BJ (cell line): ENCODE data around the gene MMP14. TPM values are rescaled to one million over a fixed set of nuclear protein-coding genes. Genes with fewer than 3 reads are reported as not detected.
"Not testable (repeated sequence)": the region's sequence is repeated elsewhere in the genome, so short reads cannot be mapped to it uniquely, and the experiment has no call there.

ENCODE experiments used
- CTCF ChIA-PET: fragments of 350-600 bp; formaldehyde crosslinking; extraction: SDS; loops from one replicate; lab custom pipeline; 2021; ENCODE audit warnings: antibody characterized with exemption, inconsistent platforms; lab: Yijun Ruan, JAX
- POLR2A ChIA-PET: fragments of 300-600 bp; sonication (Branson Sonifier 250); formaldehyde crosslinking; extraction: SDS; loops from one replicate; lab custom pipeline; 2021; ENCODE audit warnings: antibody characterized with exemption; lab: Charles Lee
- DNase-seq: peaks from one replicate; pipeline ENCODE4 v3.0.0-alpha.2; 2011; ENCODE audit warnings: low read depth
- H3K27me3 ChIP-seq: 2 replicates; pipeline ENCODE4 v1.6.0; 2011; ENCODE audit warnings: low read length; ENCODE audit not compliant: control insufficient read depth, insufficient read depth
- H3K36me3 ChIP-seq: 2 replicates; pipeline ENCODE4 v1.5.1; 2011; ENCODE audit warnings: low read length; ENCODE audit not compliant: control insufficient read depth, insufficient read depth
- H3K4me3 ChIP-seq: 2 replicates; pipeline ENCODE4 v1.5.1; 2011; ENCODE audit warnings: low read depth, mild to moderate bottlenecking, control low read depth, low read length
- polyA plus RNA-seq: library from polyadenylated mRNA; depleted of rRNA; stranded (reverse); fragments of >200 nt; gene quantifications from 2 replicates; pipeline ENCODE4 v1.2.3, GENCODE V29; 2011
- TF ChIP-seq, protein P1 (sequence below): IDR thresholded peaks from 2 replicates; pipeline ENCODE4 v1.5.1; 2011; ENCODE audit warnings: low read depth, mild to moderate bottlenecking, control low read depth, inconsistent platforms, low read length, moderate library complexity; ENCODE audit not compliant: insufficient read depth

Gene MMP14
- polyA plus RNA-seq, 1 experiment: 592 TPM

DNA sequence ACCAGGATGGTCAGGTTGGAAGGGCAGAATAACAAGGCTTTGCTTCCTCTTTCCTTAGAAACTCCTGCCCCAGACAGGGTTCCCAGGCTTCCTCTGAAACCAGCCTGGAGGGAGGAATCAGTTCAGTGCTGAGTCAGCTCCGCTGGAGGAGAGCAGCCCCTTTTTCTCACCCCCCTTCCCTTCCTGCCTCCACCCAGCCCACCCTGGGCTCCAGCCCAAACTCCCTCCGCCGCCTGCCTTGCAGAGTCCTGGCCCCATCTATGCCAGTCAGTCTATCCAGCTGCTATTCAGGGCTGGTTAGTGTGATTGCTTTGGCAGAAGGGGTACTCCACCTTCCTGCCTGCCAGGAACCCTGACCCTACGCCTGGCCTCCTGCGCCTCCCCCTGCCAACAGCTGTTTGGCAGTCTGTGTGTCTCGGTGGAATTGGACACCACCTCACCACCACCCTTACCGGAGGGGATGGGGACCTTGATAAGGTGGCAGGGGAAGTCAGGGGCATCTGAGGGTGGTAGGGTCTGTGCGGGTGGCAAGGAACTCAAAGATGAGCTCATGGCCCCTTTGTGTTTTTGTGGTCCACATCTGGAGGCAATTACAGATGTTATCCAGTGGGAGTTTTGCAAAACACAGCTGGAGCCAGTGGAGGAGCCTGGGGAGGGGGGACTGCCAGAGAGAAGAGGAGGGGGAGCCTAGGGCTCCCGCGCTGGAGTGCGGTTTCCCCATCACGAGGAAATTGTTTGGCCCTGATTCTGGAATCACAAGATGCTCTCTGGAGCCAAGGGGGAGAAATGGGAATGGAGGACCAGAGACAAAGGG lies 12.2 kb downstream of the MMP14 start:
- no peaks in the 10 kb centered on the region for H3K27me3 ChIP-seq
- ChIA-PET CTCF (interaction anchor here (0.7 to 10.6 kb wide), 8 partner anchors 12 to 459 kb away, joined by 3 to 246 read pairs (median 5); partner anchors contain the start of gene MMP14), POLR2A (interaction anchor here (1.6 kb wide), 1 partner anchor 11 kb away, joined by 8 read pairs; no protein-coding TSS in a partner anchor)
- TF ChIP-seq, protein P1, sequence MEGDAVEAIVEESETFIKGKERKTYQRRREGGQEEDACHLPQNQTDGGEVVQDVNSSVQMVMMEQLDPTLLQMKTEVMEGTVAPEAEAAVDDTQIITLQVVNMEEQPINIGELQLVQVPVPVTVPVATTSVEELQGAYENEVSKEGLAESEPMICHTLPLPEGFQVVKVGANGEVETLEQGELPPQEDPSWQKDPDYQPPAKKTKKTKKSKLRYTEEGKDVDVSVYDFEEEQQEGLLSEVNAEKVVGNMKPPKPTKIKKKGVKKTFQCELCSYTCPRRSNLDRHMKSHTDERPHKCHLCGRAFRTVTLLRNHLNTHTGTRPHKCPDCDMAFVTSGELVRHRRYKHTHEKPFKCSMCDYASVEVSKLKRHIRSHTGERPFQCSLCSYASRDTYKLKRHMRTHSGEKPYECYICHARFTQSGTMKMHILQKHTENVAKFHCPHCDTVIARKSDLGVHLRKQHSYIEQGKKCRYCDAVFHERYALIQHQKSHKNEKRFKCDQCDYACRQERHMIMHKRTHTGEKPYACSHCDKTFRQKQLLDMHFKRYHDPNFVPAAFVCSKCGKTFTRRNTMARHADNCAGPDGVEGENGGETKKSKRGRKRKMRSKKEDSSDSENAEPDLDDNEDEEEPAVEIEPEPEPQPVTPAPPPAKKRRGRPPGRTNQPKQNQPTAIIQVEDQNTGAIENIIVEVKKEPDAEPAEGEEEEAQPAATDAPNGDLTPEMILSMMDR: no peak
- no peak overlapping the region for H3K4me3 ChIP-seq
- DNase-seq: peak; percentile 82
- peaks cover 27% of the 10 kb centered on the region for H3K36me3 ChIP-seq

DNA sequence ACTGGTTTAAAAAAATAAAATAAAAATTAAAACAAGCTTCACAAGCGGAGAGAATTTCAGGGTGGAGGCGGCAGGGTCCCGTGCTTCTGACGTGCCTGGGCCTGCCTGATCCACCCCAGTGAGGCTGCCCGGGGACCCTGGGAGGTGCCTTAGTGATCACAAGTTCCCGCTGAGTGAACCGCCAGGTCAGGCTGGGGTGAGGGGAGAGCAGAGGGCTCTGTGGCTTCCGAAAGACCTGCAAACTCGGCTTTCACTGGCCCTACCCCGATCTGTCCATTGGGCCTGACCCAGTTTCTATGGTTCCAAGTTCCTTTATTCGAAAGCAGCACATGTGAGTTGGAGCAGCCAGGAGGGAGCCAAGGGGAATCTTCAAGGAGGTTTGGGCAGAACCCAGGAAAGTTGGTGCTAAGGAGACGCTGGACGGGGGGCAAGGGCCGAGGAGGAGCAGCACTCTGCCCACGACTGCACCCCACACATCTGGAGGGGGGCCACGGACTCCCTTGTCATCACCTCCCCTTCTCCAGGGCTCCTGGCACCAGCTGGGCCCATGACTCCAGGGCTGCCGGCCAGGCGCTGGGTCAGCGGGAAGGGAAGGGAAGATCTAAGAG lies 12.9 kb downstream of the MMP14 start:
- POLR2A ChIA-PET: no interaction called here
- H3K4me3 ChIP-seq: no peak overlapping the region
- no peaks in the 10 kb centered on the region for H3K27me3 ChIP-seq
- H3K36me3 ChIP-seq: peaks cover 23% of the 10 kb centered on the region
- CTCF ChIA-PET: interaction anchor here (0.8 to 10.6 kb wide), 8 partner anchors 12 to 279 kb away, joined by 3 to 246 read pairs (median 8); partner anchors contain the start of genes LRP10 and MMP14
- TF ChIP-seq, protein P1: no peak
- DNase-seq: no peak

DNA sequence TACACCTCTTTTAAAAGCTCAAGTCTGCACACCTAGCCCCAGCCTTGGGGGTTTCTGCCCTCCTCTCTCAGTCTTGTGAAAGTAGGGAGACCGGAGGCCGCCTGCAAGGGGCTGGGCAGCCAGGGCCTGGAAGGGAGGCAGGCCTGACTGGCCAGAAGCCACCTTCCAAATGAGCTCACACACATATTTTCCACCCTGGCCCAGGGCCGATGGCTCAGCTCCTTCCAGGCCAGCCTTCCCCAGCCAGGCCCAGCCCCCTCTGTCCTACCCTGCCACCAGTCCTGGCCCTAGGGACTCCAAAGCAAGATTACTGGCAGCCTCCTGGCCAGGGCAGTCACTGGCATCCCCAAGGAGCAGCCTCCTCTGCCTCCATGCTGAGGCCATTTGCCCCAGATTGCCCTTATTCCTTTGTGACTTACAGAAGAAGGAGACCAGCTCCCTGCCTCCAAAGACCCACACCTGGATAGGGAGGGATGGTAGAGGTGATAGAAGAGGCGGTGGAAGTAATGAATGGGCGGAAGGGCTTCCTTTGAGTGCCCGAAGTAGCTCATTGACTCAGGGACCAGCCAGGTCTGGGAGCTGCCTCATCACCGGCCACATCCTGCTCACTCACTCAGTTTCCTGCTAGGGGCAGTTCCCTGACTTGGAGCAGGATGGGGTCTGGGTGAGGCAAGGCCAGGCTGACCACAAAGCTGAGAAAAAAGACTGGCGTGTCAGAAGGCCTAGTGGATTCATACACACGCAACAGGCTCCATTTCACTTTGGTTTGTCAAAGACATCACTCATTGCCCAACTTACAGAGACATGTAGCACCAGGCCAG lies 14.8 kb downstream of the MMP14 start:
- CTCF ChIA-PET: interaction anchor here (0.7 to 10.6 kb wide), 21 partner anchors 8 to 300 kb away, joined by 3 to 246 read pairs (median 6); partner anchors contain the start of genes ABHD4, LRP10, MMP14 and MRPL52
- POLR2A ChIA-PET: interaction anchor here (0.6 to 1.4 kb wide), 8 partner anchors 12 to 85 kb away, joined by 3 to 21 read pairs (median 6); no protein-coding TSS in a partner anchor
- H3K27me3 ChIP-seq: no peaks in the 10 kb centered on the region
- H3K4me3 ChIP-seq: no peak overlapping the region
- peaks cover 6% of the 10 kb centered on the region for H3K36me3 ChIP-seq
- TF ChIP-seq, protein P1: no peak
- peak; percentile 93 for DNase-seq

DNA sequence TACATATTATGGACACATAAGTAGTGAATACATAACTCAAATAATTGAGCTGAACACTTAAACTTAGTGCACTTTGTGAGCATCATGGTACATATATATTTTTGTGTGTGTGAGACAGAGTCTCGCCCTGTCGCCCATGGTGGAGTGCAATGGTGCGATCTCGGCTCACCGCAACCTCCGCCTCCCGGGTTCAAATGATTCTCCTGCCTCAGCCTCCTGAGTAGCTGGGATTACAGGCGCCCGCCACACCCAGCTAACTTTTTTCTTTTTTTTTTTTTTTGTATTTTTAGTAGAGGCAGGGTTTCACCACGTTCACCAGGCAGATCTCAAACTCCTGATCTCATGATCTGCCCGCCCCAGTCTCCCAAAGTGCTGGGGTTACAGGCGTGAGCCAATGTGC lies 15.8 kb downstream of the MMP14 start:
- CTCF ChIA-PET: interaction anchor here (0.7 to 10.6 kb wide), 27 partner anchors 8 to 314 kb away, joined by 3 to 246 read pairs (median 8); partner anchors contain the start of genes DAD1, LRP10, MMP14 and MRPL52
- POLR2A ChIA-PET: interaction anchor here (1.1 kb wide), 1 partner anchor 15 kb away, joined by 3 read pairs; no protein-coding TSS in a partner anchor
- DNase-seq, H3K4me3 ChIP-seq, H3K27me3 ChIP-seq, H3K36me3 ChIP-seq: not testable (repeated sequence)

DNA sequence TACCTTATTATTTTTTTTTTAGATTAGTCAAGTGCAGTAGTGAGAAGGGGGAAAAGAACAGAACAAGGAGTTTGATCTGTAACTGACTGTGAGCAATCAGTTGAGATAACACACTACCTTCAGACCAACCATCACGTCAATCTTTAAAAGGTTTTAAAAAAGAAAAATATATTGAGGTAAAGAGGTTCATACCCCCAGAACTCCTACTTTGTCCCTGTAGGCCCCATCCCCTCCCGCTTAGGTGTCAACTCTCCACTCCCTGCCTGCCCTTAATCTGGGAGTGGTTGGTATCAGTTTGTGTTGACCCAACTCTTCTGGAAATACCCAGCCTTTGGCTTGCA lies 16.2 kb downstream of the MMP14 start:
- H3K4me3 ChIP-seq: no peak overlapping the region
- TF ChIP-seq, protein P1: no peak
- DNase-seq: no peak
- ChIA-PET CTCF (interaction anchor here (0.7 to 10.6 kb wide), 40 partner anchors 8 to 462 kb away, joined by 3 to 246 read pairs (median 6); partner anchors contain the start of genes DAD1, LRP10, MMP14 and MRPL52), POLR2A (interaction anchor here (1.1 kb wide), 1 partner anchor 16 kb away, joined by 3 read pairs; no protein-coding TSS in a partner anchor)
- H3K36me3 ChIP-seq: no peaks in the 10 kb centered on the region
- no peaks in the 10 kb centered on the region for H3K27me3 ChIP-seq
